Measurements from ENCODE around the gene KCNQ1.

KCNQ1 gene

GRCh38 chr11:2527621-2528291 lies 82.9 kb downstream of the KCNQ1 start:
- DNase-seq: peak in 1 of 2 donors; percentile 0

GRCh38 chr11:2528301-2529050 lies 83.7 kb downstream of the KCNQ1 start:
- DNase-seq: no peak

GRCh38 chr11:2529173-2529572 lies 84.4 kb downstream of the KCNQ1 start:
- no peak for DNase-seq

- no peak for DNase-seq
These were observed 84.8 kb downstream of the KCNQ1 start for GRCh38 chr11:2529636-2530035.

GRCh38 chr11:2530131-2530854 lies 85.5 kb downstream of the KCNQ1 start:
- DNase-seq: no peak

DNA sequence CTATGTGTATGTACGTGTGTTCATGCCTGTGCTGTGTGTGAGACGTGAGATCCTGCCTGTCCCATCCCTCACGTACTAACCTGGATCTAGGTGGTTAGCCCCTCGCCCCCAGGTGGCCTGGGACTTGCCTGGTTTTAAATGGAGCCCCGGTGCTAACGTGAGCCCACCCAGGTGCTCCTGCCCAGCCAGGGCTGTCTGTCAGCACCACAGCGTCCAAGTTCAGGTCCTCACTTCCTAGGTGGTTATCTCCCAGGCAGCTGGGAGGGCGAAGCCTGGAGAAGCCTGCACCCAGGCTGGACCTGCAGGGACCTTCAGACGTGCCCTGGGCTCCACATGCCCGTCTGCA lies 86.0 kb downstream of the KCNQ1 start:
- no peak for DNase-seq

- peak; percentile 52 to 67 for DNase-seq
These were observed 86.6 kb downstream of the KCNQ1 start for GRCh38 chr11:2531277-2531986.

DNA sequence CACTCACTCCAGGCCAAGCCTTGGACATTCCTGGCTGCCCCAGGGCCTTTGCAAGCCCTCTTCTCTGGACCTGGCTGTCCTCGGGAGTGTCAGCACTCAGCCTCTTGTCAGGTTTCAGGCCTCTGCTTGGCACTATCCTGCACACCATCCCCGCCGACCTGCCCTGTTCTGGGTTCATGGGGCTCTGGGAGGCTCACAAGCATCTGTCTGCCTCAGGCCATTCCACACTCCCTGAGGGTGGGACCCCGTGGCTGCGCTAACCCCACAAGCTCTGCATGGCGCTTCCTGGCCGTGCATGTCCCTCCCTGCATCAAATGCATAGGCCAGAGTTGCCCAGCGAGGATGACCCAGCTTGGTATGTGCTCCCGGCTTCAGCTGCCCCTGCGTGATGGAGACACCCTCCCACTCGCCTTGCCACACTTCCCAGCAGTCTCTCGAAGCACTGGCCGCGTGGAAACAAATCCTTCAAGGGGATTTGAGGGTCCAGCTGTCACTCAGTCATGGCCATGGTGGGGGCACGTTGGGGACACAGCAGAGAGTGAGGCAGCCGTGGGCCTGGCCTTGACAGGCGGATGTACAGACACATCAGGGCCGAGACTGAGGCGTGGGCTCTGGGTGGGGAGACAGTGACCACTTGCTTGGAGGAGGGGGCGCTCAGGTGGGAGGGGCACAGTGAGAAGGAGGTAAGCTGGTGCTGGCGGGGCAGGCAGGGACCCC lies 87.3 kb downstream of the KCNQ1 start:
- DNase-seq: no peak

DNA sequence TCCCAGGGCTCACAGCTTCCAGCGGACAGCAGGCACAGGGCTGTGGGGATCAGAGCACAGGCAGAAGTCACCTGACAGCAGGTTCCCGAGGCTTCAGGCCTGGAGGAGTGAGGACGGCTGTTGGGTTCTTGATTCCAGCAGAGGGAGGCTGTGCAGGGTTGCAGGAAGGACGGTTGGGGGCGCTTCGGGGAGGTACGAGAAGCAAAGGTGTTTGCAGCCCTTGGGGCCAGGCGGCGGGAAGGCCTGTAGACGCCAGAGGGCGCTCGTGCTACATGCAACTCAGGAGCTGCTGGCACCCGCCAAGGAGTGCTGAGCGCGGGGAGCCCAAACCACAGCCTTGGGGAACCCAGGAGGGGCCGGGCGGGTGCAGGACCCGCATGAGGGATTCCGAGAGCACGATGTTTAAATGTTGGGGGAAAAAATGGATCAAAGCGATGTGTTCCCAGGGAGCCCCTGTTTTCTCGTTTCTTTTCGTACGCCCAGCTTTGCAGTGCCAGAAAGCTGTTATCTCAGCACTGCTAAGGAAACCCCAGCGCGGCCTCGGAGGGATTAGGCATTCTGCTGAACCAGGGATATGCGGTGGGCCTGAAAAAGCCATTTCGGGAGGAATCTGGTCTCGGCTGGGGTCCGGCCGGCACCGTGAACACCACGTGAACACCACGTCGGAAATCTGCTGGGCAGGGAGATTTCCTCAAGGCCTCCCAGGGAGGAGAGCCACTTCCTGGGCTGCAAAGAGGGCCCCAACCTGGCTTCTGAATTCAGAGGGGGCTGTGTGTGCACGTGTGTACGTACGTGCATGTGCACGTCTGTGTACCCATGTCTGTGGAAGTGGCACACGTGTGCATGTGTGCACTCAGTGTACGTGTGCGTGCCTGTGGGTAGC lies 88.1 kb downstream of the KCNQ1 start:
- DNase-seq: peak; percentile 89 to 91

DNA sequence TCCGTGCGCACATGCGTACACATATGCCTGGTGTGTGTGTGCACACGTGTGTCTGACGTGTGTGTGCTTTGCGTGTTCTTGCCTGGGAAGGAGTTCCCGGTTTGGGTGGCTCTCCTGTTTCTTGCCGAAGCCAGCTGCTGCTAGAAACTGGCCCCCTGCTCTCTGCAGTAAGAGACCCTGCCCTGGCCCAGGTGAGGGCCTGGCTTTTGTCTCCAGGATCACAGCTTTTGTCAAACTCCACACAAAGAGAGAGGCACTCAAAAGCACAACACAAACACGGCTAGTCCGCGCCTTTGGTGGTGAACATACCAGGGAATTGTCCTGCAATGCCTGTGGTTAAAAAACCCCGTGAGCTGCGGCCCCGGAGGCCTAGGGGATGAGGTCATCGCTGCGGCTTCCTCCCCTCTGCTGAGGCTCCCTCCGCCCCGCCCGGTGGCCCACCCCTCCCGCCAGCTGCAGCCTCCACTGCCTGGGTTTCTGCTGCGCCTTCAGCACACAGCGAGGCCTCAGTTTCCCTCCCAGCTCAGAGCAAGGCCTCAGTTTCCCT lies 88.9 kb downstream of the KCNQ1 start:
- DNase-seq: peak; percentile 22 to 53

GRCh38 chr11:2534134-2534956 lies 89.5 kb downstream of the KCNQ1 start:
- DNase-seq: no peak

- no peak for DNase-seq
These were observed 90.3 kb downstream of the KCNQ1 start for GRCh38 chr11:2534957-2535672.

DNA sequence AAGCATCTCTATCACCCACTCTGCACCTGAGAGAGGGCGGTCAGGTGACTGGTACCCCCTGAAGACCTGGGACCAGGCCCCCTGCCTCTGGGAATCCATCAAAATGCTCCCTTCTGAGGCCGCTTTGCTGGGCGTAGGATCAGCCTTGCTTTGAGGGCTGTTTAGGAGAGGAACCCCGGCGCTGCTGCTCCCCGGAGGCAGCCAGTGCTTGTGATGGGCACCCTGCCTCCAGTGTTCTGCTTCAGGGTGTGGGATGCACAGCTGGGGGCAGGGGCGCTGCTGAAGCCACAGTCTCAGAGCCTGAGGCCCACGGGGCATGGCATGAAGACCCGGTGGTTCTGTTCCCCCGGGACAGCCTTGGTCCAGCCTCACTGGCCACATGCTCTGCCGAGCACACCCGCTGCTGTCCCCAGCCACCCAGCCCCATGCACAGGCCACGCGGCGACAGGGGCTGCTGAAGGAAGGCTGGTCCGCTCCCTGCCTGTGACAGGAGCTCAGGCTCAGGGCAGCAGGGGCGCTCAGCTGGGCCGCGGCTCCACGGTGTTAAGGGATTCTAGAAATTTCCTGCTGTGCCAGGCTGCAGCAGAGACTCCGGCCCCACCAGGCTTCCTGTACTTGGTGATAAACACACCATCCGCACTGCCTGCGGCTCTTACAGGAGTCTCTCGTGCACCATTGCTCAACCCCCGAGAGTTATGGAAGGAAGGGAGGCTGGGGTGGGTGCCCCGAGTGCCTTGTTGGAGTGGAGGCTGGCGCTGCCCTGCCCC lies 91.0 kb downstream of the KCNQ1 start:
- DNase-seq: no peak

DNA sequence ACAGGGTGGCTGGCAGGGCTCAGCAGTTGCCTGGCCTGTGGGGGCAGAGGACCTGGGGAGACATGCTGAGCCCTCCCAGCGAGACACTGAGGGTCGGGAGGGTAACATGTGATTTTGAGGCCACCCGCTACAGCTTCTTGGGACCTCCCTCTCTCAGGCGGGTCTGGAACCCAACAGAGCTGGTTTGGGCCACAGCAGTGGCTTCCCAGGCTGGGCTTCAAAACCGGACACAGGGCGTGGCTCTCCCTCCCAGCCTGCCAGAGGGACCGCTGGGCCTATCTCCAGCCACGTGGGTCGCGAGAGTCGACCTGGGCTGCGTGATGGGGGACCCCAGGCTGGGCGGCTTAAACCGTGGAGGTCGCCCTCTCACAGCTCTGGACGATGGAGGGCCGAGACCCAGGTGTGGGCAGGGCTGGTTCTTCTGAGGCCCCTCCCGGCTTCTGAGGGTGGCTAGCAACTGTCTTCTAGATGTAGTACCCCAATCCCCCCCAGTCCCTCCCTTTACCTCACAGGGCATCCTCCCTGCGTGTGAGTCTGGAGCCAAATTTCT lies 91.7 kb downstream of the KCNQ1 start:
- no peak for DNase-seq

DNA sequence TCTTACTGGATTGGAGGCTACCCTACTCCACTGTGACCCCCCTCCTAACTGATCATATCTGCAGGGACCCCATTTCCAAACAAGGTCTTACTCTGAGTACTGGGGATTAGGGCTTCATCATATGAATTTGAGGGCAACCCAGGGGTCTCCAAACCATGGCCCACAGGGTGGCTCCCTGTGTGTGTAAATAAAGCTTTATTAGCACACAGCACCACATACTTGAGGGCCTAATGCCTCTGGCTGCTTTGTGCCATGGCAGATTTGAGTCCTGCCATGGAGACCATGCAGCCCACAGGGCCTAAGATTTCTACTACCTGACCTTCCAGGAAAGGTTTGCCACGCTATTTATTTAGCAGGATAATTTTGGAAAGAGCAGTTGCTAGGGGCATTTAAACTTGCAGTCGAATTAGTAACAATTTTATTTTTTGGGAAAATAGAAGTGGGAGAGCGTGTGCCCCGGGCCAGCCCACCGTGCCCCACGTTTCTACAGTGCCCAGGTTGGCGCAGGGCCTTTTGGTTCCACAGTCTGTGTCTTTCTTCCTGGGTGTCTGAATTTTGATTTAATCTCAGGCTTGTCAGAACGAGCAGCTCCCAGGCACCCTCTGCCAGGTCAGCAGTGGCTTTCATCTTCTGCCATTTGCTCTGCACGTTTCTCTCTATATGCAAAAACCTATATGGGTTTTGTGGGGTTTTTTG lies 92.3 kb downstream of the KCNQ1 start:
- no peak for DNase-seq

GRCh38 chr11:2537896-2538724 lies 93.3 kb downstream of the KCNQ1 start:
- DNase-seq: no peak

DNA sequence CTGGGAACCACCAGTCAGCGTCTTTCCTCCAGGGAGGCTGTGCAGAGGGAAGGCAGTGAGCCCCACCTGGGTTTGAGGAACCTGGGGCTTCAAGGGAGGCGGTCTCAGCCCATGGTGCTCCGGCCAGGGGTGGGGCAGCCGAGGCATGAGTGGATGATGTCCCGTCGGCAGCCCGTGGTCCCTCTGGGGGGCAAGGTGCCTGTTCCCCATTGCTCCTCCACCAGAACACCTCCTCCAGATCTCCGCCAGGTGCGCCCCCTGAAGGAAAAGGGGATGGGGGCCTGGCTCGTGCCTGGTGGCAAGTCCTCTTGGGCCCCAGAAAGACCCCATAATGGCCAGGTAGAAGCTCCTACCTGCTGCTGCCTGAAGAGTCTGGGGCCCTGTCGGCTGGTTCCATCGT lies 94.1 kb downstream of the KCNQ1 start:
- no peak for DNase-seq
